ENCODE results near the gene ANAPC1.
"Not testable (repeated sequence)": the region's sequence is repeated elsewhere in the genome, so short reads cannot be mapped to it uniquely, and the experiment has no call there.

Gene ANAPC1

DNA sequence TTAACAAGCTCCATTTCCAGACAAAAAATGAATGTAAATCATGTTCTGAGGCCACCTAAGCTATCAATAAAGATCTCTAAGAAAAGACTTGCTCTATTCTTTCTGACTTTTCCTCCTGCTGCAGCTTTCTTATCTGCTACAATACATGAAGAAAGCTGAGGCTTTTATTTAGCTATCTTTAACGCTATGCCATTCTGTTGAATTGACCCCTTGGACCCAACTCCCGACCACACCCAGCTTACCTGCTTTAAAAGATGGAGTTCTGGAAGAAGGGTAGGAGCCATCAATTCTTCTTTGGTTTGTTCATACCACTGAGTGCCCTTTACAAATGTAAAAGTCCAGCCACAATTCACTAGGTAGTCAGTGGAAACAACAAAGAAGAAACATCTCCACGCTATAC lies 99.9 kb downstream of the ANAPC1 start:
- DNase-seq = not testable (repeated sequence)

DNA sequence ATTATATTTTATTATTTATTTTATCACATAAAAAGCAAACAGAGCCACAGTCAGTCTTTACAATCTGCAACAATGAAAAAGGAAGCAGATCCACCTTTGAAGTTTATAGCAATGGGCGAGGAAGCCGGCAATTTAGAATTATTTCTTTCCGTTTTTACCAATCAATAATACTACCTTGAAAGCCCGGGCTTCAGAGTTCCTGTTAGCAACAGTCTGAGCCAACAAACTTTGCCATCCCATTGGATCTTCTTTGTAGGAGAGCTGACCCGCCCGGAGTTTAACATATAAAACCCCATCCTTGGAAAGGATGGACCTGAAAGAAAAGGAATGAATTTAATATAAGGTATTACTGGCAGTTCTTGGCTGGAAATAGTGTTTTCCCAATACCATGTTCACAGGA lies 101.8 kb downstream of the ANAPC1 start:
- not testable (repeated sequence) for DNase-seq

DNA sequence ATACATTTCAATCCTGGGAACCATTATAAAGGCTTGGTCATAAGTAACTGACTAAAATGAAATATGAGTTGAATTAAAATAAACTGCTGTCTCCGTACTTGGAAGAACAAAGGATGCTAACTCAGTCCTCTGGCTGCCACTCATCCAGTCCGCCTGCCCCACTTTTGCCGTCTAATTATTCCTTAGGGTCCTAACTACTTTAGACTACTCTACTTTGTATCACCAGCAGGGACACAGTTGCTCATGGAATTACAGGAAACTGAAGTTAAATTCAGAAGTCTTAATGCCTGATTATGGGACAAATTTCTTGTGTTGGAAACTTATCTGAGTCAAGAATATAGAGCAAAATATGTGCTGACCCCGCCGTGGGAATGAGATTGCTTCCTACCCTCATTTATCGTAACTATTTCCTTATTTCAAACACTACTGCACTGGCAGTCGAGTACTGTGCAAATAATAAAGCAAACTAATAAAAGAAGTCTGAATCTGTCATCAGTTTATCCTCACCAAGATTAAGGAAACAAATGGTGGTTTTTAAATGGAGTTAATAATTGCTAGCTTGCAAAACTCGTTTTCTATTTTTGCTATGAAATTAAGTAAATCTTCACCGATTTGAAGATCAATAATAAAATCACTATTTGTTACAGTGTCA lies 102.4 kb downstream of the ANAPC1 start:
- not testable (repeated sequence) for DNase-seq

DNA sequence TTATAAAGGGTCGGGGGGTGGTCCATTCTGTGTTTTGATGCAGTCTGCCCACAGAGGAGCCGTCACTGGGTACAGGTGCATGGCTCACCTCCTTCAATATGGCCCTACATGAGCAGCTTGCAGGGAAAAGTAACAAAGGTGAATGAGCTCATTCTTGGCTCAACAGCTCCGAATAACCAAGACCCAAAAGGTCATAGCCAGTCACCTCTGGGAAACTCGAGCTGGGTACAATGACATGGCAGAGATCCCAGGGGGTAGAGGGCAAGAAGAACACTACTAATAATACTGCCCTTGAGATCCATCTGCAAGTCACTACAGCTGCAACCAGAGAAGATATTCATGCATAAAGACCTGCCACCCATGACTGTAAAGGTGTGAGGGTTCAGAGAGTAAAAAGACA lies 106.8 kb downstream of the ANAPC1 start:
- not testable (repeated sequence) for DNase-seq

DNA sequence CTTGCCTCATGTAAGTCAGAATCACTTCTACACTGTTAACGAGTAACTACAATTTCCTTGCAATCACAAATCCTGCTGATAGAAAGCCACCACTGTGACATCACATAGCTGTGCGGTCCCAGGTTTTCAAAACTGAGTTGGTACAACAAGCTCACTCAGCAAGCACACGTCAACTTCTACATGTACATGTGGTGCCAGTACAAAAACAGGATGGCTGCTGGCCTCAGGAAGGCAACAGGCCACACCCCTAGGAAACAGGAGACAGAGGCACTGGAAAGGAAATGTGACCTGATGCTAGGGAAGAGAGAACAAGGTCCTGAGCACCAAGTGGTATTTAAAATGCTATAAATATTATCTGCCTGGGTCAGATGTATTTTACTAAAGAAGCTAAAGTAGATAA lies 107.7 kb downstream of the ANAPC1 start:
- DNase-seq = not testable (repeated sequence)

DNA sequence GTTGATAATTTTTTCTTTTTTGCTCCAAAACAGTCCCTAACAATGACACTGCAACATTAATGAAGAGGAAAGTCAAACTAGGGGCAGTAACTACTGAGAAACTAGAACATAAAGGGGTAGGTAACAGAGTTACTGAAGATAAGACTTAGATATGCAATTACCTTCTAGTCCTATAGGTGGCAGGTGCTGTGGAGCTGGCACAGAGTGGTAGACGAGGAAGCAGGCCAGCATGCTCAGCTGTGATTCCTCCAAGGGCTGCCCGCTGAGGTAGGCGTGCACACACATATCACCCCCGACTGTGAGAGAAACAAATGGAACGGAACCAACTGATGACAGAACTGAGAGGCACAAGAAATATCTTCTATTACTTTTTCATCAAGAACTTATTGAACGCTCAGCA lies 111.8 kb downstream of the ANAPC1 start:
- DNase-seq = not testable (repeated sequence)

DNA sequence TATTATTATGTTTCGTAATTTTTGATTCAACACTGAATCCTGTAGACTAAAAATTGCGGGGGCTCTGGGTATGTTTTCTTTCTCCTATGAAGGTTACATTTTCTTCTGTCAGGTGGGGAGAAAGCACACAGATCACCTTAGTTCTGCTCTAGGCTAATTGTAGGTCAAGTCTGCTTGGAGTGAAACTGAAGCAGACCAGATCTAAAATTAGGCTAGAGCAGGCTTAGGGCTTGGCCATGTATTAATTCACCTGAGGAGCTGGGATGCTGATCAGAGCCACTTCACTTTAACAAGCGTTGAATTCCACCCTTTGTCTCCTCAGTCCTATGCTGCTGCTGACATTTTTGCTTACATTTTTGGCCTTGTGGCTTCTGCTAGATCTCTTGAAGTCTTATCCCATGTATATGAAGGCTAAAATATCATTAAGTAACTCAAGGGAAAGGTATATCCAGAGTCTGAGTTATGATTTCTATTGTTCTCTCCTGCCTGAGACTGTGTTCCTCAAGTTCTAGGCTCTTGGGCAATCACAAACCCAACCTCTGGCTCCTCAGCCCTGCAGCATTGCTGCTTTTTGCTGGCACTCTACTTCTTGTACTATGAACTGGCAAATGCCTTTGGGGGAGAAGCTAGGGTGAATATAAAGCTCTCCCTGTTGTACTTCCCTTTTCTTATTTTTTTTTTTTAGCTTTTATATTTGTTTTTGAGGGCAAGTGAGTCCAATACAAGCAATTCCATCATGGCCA lies 112.9 kb downstream of the ANAPC1 start:
- not testable (repeated sequence) for DNase-seq

DNA sequence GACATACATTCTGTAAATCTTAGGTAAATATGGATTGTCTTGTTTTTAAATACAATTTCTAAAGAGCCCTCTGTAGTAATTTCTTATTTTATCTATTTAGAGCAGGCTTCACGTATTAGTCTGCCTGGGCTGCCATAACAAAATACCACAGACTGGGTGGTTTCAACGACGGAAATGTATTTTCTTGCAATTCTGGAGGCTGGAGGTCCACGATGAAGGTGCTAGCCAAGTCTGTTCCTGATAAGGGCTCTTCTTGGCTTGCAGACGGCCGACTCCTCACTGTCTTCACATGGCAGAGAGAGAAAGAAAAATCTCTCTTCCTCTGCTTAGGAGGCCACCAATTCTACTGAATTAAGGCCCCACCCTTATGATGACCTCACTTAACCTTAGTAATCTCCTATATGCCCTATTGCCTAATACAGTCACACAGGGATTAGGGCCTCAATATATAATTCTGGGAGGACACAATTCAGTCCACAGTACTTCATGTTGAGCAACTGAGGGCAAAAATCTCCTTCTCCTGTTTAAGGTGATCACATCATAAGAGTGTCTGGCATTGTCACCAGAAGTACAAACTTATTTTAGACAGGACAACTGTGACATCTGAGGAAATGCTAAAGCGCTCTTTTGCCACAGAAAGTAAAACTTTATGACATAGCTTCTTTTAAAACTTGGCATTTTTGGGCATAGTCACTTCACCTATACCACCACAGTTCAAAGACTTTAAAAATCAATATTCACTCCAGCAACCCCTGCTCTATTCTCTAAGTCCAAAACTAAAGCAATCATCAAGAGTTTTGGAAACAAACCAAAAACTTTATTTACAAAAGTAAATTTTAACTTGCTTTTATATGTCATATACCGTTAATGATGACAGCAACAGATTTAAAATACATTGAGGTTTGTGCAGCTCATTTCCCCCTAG lies 115.5 kb downstream of the ANAPC1 start:
- not testable (repeated sequence) for DNase-seq

DNA sequence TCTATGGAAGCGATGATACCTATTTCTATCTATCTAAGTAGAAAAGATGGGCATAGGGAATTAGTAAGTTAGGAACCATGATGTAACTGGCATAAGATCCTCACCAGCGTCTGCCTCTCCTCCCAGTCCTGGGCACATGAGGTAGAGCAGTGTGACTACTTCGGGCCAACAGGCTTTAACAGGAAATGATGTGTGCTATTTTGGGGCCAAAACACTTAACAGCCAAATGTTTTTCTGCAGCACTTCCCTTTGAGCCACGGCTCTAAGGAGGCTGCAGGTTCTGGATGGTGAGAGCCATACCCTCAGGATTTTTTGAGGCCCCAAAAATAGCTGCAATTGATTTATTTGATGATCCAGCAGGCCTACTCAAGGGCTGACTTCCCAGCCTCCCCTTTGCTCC lies 116.9 kb downstream of the ANAPC1 start:
- DNase-seq = not testable (repeated sequence)

DNA sequence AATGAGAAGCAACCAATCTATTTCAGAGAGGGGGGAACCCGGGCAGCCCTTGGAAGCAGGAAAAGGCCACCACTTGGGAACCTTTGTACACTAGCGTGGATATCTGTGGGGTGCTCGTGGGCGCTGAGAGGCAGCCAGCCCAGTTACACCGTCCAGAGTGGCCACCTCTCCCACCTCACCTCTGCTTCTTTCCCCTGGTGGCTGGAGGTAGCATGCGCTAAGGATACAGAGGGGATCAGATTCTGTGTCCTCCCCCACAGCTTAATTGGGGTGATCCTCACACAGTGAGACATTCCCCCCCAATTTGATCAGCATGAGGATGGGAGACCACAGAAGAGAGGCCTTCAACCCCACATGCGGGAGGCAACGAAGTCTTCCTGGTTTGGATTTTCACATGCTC lies 117.7 kb downstream of the ANAPC1 start:
- DNase-seq = not testable (repeated sequence)

DNA sequence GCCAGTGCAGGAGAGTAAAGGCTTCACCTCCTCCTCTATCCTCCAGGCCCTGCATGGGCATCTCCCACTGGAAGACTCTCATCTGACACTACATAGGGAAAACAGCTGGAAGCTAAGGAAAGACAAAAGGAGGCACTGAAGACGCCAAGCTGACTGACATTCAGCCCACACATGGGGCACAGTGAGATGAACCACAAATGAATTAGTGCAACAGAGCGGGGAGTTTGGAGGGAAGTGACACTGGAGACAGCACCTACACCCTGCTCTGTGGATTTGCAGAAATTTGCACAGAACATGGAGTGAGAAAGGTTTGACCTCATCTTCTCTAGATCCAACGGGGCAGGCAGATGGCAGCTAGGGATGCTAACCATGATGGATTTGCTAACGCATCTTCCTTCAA lies 119.8 kb downstream of the ANAPC1 start:
- DNase-seq = not testable (repeated sequence)

DNA sequence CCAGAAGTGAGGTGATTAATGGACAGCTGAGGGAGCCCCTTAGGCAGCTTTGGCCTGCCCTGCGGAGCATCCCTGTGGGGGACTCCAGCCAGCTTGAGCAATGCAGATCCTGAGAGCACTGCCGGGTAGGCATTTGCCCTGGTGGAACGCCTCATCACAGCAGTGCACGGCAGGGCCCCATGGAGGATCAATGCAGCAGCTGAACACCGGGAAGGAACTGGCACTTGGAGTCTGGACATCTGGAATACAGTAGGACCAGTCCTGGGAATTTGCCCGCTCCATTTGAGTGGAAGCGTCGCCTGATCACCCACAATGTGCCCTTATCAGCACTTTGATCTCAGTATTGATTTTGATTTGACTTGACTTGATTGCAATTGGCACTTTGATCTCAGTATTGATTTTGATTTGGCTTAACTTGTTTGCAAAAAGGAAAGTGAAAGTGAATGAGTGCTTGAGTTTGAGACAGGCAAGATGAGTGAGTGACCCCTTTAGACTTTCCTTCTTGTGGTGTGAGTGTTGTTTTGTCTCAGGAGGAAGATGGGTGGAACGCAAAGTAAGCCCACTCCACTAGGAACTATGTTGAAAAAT lies 123.2 kb downstream of the ANAPC1 start:
- DNase-seq = not testable (repeated sequence)

DNA sequence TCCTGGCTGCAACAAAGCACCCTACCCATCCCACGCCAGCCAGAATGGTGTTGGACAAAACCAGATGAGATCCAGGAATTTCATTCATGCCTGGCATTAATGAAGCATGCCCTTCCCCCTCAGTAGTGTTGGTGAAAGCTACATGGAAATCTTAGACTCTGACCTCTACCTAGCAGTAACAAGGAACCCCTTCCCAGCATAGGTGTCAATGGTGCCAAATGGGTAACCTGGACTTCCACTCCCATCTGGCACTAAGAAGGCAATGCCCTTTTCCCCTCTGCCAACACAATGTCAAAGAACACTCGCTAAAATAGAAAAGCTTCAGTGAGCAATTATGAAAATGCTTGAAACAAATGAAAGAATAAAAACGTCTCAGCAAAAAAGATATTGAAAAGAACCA lies 131.5 kb downstream of the ANAPC1 start:
- not testable (repeated sequence) for DNase-seq

DNA sequence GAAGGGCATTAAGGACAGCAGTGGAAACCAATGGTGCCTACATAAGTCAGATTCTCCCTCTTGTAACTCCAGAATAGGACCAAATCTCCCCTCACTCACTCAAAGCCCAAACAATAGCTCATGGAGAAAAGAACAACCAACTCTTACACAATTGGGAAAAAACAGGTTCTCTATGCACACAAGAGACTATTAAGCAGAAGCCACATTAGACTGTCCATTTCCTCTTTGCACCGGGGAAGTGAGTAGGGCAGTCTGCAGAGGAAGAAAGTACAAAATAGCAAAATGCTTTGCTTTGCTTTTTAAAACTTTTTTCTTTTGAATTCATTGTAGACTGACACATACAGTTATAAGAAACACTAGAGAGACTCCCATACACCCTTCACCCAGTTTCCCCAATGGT lies 133.4 kb downstream of the ANAPC1 start:
- DNase-seq = not testable (repeated sequence)

DNA sequence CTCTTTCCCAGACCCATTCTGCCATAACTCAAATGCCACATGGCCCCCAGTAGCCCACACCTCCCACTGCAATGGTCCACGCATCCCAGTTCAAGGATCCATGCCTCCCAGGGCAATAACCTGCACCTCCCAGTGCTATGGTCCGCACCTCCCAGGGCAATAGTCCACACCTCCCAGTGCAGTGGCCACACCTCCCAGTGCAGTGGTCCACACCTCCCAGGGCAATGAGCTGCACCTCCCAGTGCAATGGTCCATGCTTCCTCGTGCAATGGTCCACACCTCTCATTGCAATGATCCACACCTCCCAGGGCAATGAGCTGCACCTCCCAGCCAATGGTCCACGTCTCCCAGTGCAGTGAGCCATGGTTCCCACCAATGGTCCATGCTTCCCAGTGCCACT lies 135.6 kb downstream of the ANAPC1 start:
- not testable (repeated sequence) for DNase-seq

DNA sequence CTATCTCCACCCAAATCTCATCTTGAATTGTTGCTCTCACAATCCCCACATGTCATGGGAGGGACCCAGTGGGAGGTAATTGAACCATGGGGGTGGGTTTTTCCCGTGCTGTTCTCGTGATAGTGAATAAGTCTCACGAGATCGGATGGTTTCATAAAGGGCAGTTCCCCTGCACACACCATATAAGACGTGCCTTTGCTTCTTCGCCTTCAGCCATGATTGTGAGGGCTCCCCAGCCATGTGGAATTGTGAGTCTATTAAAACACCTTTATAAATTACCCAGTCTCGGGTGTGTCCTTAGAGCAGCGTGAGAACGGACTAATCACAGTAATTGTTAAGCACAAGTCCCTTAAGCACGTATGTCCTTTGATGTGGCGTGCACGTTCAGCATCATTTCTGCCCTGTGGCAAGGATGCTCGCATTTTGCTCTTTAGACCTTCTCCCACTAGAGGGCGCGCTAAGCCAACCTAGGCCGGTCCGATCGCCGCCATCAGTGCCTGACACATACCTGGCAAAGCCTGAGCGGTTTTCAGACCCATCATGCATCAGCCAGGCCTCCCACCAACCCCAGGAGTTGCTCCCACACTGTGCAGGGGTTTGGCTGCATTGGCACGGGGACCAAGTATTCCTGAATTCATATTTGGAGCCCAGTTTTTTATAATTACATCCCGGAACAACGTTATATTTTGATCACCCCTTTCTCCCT lies 136.4 kb downstream of the ANAPC1 start:
- DNase-seq = peak; percentile 91

DNA sequence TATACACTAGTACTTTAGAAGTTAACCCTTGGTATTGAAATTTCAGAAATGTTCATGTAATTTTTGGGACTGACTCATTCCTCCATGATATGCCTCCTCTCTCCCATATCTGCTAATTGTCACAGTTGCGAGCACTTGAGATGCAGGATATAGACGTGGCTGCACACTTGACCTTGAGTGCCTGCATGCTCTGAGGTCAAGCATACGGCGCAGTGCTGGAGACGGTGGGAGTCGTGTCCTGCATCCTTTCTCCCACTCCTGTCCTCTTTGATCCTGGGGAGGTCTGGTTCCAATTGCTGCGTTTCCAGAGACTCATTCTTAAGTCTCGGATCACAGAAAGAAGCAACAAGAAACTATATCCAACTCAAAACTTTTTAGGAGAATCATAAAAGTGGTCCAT lies 139.2 kb downstream of the ANAPC1 start:
- not testable (repeated sequence) for DNase-seq

DNA sequence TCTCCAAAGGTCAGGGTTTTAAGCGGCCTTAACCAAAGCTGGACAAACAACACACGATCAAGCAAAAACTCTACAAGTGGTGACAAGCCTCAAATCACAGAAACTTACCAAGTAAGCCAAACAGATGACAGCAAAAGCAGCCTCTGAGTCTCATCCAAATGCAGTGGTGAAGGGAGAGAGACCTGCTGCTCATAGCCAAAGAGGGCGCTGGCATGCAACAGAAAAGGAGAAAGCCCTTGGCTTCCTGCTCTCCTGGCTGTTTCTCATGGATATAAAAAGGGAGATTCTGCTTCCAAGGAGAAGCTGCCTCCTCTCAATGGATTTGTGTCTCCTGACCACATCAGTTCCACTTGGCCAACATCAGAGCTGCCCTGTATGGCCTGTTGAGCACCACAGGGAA lies 142.5 kb downstream of the ANAPC1 start:
- DNase-seq = not testable (repeated sequence)

DNA sequence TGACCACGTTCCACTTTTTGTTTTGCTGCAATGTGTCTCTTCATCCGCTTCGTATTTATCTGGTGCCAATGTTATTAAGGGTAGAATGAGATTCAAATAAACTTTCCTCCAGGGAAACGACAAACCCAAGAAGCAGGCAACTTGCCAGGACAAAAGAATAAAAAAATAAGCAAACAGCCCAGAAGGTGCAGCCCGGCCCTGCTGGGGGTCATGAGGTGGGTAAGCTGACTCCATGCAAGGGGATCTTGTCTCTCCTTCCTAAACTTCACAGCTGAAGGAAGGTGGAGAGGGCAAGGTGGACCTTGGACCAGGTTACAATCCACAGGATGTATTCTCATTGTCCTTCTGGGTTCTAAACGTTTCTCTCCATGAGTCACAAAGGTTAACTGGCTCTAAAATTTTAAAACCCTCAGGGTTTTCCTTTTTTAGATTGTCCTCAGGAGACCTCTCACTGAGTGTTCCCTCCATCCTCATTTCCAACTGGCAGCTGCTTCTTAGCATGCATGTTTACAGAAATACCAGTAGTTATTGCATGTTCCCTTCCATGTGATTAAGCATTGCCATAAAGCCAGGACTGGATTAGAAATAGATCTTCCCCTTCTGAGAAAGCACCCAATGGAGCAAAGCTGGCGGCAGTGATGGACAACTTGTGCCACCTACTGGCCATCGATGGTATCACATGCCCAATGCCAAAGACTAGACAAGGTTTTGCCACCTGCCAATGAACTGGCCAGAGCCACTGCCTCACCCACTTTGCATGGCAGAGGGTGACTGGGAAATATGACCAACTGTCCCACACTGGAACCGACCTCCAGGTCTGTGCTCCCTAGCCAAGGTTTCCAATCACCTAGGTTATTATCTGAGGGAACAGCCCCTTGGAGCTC lies 147.9 kb downstream of the ANAPC1 start:
- not testable (repeated sequence) for DNase-seq

DNA sequence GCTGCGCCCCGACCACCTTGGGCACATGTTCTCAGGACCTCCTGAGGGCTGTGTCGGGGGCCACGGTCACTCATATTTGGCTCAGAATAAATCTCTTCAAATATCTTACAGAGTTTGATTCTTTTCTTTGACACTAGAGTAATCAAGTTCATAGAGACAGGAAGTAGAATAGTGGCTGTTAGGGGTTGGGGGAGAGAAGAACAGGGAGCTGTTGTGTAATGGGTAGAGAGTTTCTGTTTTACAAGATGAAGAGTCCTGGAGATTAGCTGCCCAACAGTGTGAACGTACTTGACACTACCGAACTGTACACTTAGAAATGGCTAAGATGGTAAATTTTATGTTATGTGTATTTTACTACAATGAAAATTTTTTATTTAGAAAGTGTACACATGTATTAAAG lies 148.6 kb downstream of the ANAPC1 start:
- not testable (repeated sequence) for DNase-seq

DNA sequence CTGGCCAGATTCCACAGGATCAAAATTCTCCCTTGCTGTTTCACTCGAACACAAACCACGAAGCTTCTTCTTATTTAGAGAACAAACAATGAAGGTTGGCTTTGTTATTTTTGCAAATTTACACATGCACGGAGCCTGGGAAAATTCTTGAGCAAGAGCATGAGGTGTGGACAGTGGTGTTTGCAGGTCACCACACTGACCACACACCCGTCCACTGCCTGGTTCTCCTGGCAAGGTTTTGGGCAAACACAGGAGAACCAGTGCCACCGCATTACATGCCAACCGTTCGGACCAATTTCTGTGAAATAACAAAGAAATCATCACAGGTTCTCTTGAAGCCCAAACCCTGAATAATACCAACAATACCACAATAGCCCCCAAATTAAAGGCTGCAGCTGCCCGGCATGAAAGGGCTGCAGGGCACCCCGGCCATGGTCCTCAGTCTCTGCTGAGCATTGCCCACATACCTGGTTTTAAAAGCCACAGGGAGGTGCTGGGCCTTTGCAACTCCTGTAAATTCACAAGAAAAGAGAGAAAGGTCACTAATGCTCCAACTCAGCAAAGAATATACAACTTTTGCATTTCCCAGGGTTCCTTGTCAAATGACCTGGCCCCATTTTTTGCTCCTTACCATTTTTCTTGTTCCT lies 154.1 kb downstream of the ANAPC1 start:
- not testable (repeated sequence) for DNase-seq

Data from activated CD4-positive, alpha-beta T cell treated with anti-CD3 and anti-CD28 coated beads, Interleukin-10, Interleukin-2, amounts not matched to agents 100 ng/mL and 50 ng/mL, durations not matched to agents 16 hours and 8 hours (primary cell).